Endothelial cell of umbilical vein (primary cell): ENCODE results near the gene BCAS3. TPM values are rescaled to one million over a fixed set of nuclear protein-coding genes. Genes with fewer than 3 reads are reported as not detected.

Source experiments
- BruUV-seq: library from RNA; stranded (reverse); fragments of 400-500 nt; replicated peaks from 2 replicates; lab custom pipeline; 2021; lab: Mats Ljungman, UMichigan
- CTCF ChIA-PET: fragments of 300-600, 350-600 bp; sonication (Branson Sonifier 250); formaldehyde crosslinking; loops from one replicate; lab custom pipeline; 2021; ENCODE audit warnings: antibody characterized with exemption, inconsistent platforms; lab: Charles Lee
- POLR2A ChIA-PET: fragments of 300-600, 350-600 bp; sonication (Branson Sonifier 250); formaldehyde crosslinking; loops from one replicate; lab custom pipeline; 2021; ENCODE audit warnings: antibody characterized with exemption, inconsistent platforms; lab: Charles Lee
- DNase-seq: peaks from one replicate; pipeline ENCODE4 v3.0.0-alpha.2; 2011; ENCODE audit warnings: low read depth, low spot score
- FAIRE-seq: peaks from 2 replicates; lab custom pipeline; 2011; peaks lifted over from hg19 to GRCh38; lab: Jason Lieb, UNC
- H2AFZ ChIP-seq: 2 replicates; pipeline ENCODE4 v1.6.0; 2012; ENCODE audit warnings: low read depth, low read length, control low read depth, inconsistent platforms
- H3K27ac ChIP-seq: 2 replicates; pipeline ENCODE4 v1.5.1; 2011; ENCODE audit warnings: low read depth, mild to moderate bottlenecking, control low read depth, low read length, moderate library complexity; ENCODE audit not compliant: insufficient read depth
- H3K27me3 ChIP-seq, 2 experiments: 2 replicates each; pipeline versions ENCODE4 v1.6.0 to v1.6.1; 2011; ENCODE audit warnings: low read length in 2 of 2, mixed read lengths in 1 of 2; ENCODE audit not compliant: control insufficient read depth in 2 of 2, insufficient read depth in 2 of 2
- H3K36me3 ChIP-seq, 2 experiments: 2 replicates in 1 of 2; 3 replicates in 1 of 2; pipeline ENCODE4 v1.5.1; 2011; ENCODE audit warnings: low read length in 2 of 2, mild to moderate bottlenecking in 1 of 2, moderate library complexity in 1 of 2; ENCODE audit not compliant: control insufficient read depth in 2 of 2, insufficient read depth in 2 of 2; ENCODE audit errors: extremely low read depth in 1 of 2
- H3K4me1 ChIP-seq: 3 replicates; pipeline ENCODE4 v1.5.1; 2011; ENCODE audit warnings: mild to moderate bottlenecking, low read length; ENCODE audit not compliant: control insufficient read depth, insufficient read depth; ENCODE audit errors: extremely low read depth
- H3K4me2 ChIP-seq: 2 replicates; pipeline ENCODE4 v1.6.1; 2011; ENCODE audit warnings: low read length, control low read depth, mixed read lengths; ENCODE audit not compliant: insufficient read depth
- H3K4me3 ChIP-seq, 3 experiments: fragments of 200-600 bp in 1 of 3; sonication (generic), shearing (Covaris generic) in 1 of 3; replicated peaks in 1 of 3; 2 replicates each; pipeline ENCODE4 v1.5.1; 2011 to 2016; ENCODE audit warnings: control low read depth in 3 of 3, low read length in 3 of 3, mild to moderate bottlenecking in 2 of 3, inconsistent platforms in 1 of 3, low read depth in 1 of 3, moderate library complexity in 1 of 3; ENCODE audit not compliant: insufficient read depth in 1 of 3
- H3K79me2 ChIP-seq: 2 replicates; pipeline ENCODE4 v1.6.0; 2012; ENCODE audit warnings: low read length, inconsistent platforms; ENCODE audit not compliant: control insufficient read depth, insufficient read depth
- H3K9ac ChIP-seq: replicated peaks from 2 replicates; pipeline ENCODE3; 2011; ENCODE audit warnings: low read length, control low read depth; ENCODE audit not compliant: insufficient read depth; ENCODE audit errors: extremely low read depth
- H3K9me1 ChIP-seq: replicated peaks from 3 replicates; pipeline ENCODE4 v1.6.0; 2011; ENCODE audit warnings: mild to moderate bottlenecking, low read length; ENCODE audit not compliant: control insufficient read depth, insufficient read depth; ENCODE audit errors: extremely low read depth
- H3K9me3 ChIP-seq: replicated peaks from 2 replicates; pipeline ENCODE4 v1.5.1; 2012; ENCODE audit warnings: low read length, inconsistent platforms; ENCODE audit not compliant: control insufficient read depth, insufficient read depth
- H4K20me1 ChIP-seq: replicated peaks from 2 replicates; pipeline ENCODE3; 2011; ENCODE audit warnings: mild to moderate bottlenecking, low read length; ENCODE audit not compliant: control insufficient read depth, insufficient read depth; ENCODE audit errors: extremely low read depth
- EZH2 ChIP-seq: IDR thresholded peaks from 2 replicates; pipeline ENCODE4 v1.6.1; 2012; ENCODE audit warnings: borderline replicate concordance, low read depth, mild to moderate bottlenecking, moderate library complexity, low read length, inconsistent platforms; ENCODE audit not compliant: severe bottlenecking
- FOS ChIP-seq: IDR thresholded peaks from 2 replicates; pipeline ENCODE4 v1.6.1; 2011; ENCODE audit warnings: mild to moderate bottlenecking, low read length, moderate library complexity, borderline replicate concordance; ENCODE audit not compliant: insufficient read depth
- GATA2 ChIP-seq: IDR thresholded peaks from 2 replicates; pipeline ENCODE4 v1.7.0; 2011; ENCODE audit warnings: low read depth, mild to moderate bottlenecking, moderate library complexity, mixed read lengths, low read length; ENCODE audit not compliant: insufficient read length, insufficient read depth
- JUN ChIP-seq: IDR thresholded peaks from 2 replicates; pipeline ENCODE4 v1.6.1; 2011; ENCODE audit warnings: borderline replicate concordance, low read depth; ENCODE audit not compliant: insufficient read length, insufficient read depth
- MYC ChIP-seq: IDR thresholded peaks from one replicate; pipeline ENCODE4 v1.6.1; 2011; ENCODE audit warnings: mild to moderate bottlenecking, low read depth, low read length
- POLR2A ChIP-seq: IDR thresholded peaks from 2 replicates; pipeline ENCODE4 v1.6.1; 2012; ENCODE audit warnings: low read depth, mild to moderate bottlenecking, control low read depth, low read length
- POLR2AphosphoS5 ChIP-seq: IDR thresholded peaks from 2 replicates; pipeline ENCODE4 v1.6.1; 2012; ENCODE audit warnings: low read depth, mild to moderate bottlenecking, control low read depth, low read length, moderate library complexity; ENCODE audit not compliant: insufficient read depth
- dilution Hi-C: fragments of 300-500 bp; cut with MboI; formaldehyde crosslinking; loops from one replicate; pipeline ENCODE4 v1.15.0; 2019; ENCODE audit warnings: low sequenced_read_pairs; ENCODE audit not compliant: extremely low pct_ligation_motif_present
- intact Hi-C: fragments of 100-400 bp; cut with micrococcal nuclease; formaldehyde crosslinking; loops from one replicate; pipeline ENCODE4 v1.10.0; 2022
- polyA plus RNA-seq, 4 experiments: library from polyadenylated mRNA; depleted of rRNA in 3 of 4; stranded (reverse) in 3 of 4; unstranded in 1 of 4; fragments of >200 nt; gene quantifications; 2 replicates each; pipeline versions ENCODE4 v1.2.1 to v1.2.3, GENCODE V29; 2011 to 2012; ENCODE audit warnings: missing spikeins in 1 of 4
- total RNA-seq: library from RNA; stranded (reverse); gene quantifications from 2 replicates; pipeline ENCODE4 v1.2.3, GENCODE V29; 2021
- TF ChIP-seq, protein P1 (sequence below), 2 donors: IDR thresholded peaks; 1 replicate in 1 of 2; 2 replicates in 1 of 2; pipeline ENCODE4 v1.5.1; 2011; ENCODE audit warnings: low read length in 2 of 2, mild to moderate bottlenecking in 2 of 2, moderate library complexity in 2 of 2, control low read depth in 1 of 2, inconsistent platforms in 1 of 2, low read depth in 1 of 2; ENCODE audit not compliant: insufficient read depth in 1 of 2; ENCODE audit errors: extremely low read depth in 1 of 2
- TF ChIP-seq, protein P2 (sequence below): IDR thresholded peaks from 2 replicates; pipeline ENCODE4 v1.6.1; 2011; ENCODE audit not compliant: insufficient read depth, insufficient read length

The BCAS3 gene
- total and polyA plus RNA-seq, 2 donors (not counting 3 experiments of a cell fraction or from before 2014, with no cell fraction given), result 8.2 to 16.0 TPM

DNA sequence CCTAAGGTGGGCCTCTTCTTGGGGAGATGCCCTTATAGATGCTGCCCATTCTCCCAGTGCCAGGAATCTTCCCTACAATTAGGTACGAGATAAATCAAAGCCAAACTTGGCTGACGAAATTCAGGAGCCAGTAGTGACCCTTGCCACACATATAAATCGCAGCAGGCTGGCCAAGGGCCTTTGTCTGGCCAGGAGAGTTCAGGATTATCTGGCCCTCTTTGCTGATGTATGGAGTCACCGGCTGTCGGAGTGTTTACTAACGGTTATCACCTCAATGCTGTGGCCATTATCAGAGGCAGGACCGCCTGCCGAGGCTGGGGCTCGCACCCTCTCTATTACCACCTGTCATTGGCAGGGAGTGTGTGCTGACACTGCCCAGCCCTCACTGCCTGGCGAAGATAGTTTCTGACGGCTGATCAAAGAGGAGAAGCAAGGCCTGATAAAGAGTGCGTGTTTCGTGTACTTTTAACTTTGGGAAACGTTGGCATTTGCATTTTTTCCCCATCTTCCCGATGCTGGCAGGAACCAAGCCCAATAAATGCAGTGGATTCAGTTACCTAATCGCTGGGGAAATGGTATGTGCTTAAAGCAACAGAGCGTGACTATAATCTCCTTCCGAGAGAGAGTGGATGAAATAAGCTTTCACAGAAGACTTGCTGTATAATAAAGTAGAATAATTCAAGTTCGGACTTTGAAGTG lies 689.2 kb downstream of the BCAS3 start:
- FAIRE-seq, result no peak
- no peaks in the 10 kb centered on the region for H3K9me1 ChIP-seq
- H3K27ac ChIP-seq, result no peak overlapping the region
- no peaks in the 10 kb centered on the region for H4K20me1 ChIP-seq
- no peak overlapping the region for H3K4me2 ChIP-seq
- no peak overlapping the region for H2AFZ ChIP-seq
- no peak for TF ChIP-seq EZH2
- no peak for TF ChIP-seq JUN
- no peak for TF ChIP-seq POLR2A
- no peak for TF ChIP-seq FOS
- no peak for TF ChIP-seq MYC
- no peak for TF ChIP-seq POLR2AphosphoS5
- no peak for TF ChIP-seq GATA2
- TF ChIP-seq, protein P1, sequence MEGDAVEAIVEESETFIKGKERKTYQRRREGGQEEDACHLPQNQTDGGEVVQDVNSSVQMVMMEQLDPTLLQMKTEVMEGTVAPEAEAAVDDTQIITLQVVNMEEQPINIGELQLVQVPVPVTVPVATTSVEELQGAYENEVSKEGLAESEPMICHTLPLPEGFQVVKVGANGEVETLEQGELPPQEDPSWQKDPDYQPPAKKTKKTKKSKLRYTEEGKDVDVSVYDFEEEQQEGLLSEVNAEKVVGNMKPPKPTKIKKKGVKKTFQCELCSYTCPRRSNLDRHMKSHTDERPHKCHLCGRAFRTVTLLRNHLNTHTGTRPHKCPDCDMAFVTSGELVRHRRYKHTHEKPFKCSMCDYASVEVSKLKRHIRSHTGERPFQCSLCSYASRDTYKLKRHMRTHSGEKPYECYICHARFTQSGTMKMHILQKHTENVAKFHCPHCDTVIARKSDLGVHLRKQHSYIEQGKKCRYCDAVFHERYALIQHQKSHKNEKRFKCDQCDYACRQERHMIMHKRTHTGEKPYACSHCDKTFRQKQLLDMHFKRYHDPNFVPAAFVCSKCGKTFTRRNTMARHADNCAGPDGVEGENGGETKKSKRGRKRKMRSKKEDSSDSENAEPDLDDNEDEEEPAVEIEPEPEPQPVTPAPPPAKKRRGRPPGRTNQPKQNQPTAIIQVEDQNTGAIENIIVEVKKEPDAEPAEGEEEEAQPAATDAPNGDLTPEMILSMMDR (IDR thresholded peaks at IDR 0.05; ENCODE audit: extremely low read depth in 1 of 2, insufficient read depth in 1 of 2, low read depth in 1 of 2, low read length in 2 of 2), result no peak
- TF ChIP-seq, protein P2, sequence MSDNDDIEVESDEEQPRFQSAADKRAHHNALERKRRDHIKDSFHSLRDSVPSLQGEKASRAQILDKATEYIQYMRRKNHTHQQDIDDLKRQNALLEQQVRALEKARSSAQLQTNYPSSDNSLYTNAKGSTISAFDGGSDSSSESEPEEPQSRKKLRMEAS, result no peak
- peaks cover 3 to 13% of the 10 kb centered on the region in 2 experiments for H3K27me3 ChIP-seq
- H3K4me3 ChIP-seq, result no peak overlapping the region
- no peaks in the 10 kb centered on the region for H3K79me2 ChIP-seq
- no peak for DNase-seq
- intact Hi-C loops, result no loop called here
- POLR2A ChIA-PET, result no interaction called here
- no peaks in the 10 kb centered on the region for H3K4me1 ChIP-seq
- no TSS peak for BruUV-seq
- H3K9ac ChIP-seq, result no peak overlapping the region
- CTCF ChIA-PET, result interaction anchor here (0.8 kb wide), 1 partner anchor 11 kb away, joined by 3 read pairs; no protein-coding TSS in a partner anchor
- no peaks in the 10 kb centered on the region for H3K36me3 ChIP-seq
- no peaks in the 10 kb centered on the region for H3K9me3 ChIP-seq
- dilution Hi-C loops, result no loop called here
